HCT116 (cell line): ENCODE results near the gene MCTP2. TPM values are rescaled to one million over a fixed set of nuclear protein-coding genes. Genes with fewer than 3 reads are reported as not detected.

Experiments
- ATAC-seq: fragments of 200-7000 bp; cut with Tn5 transposase; 2 replicates; pipeline ENCODE4 v1.9.1; 2020; ENCODE audit warnings: mild to moderate bottlenecking, moderate library complexity
- BruUV-seq: library from RNA; stranded (reverse); fragments of 400-500 nt; replicated peaks from 2 replicates; lab custom pipeline; 2021; lab: Mats Ljungman, UMichigan
- CTCF ChIA-PET: fragments of 300-600 bp; sonication (Branson Sonifier 250); formaldehyde crosslinking; loops from one replicate; lab custom pipeline; 2021; ENCODE audit warnings: antibody characterized with exemption; lab: Charles Lee
- POLR2A ChIA-PET: fragments of 300-600, 350-600 bp; sonication (Branson Sonifier 250); formaldehyde crosslinking; loops from one replicate; lab custom pipeline; 2021; ENCODE audit warnings: antibody characterized with exemption; lab: Charles Lee
- RAD21 ChIA-PET, 2 experiments: fragments of 300-600 bp; sonication (Branson Sonifier 250); formaldehyde crosslinking; loops; one replicate each; lab custom pipeline; 2023; ENCODE audit warnings: low total read pairs in 2 of 2; ENCODE audit not compliant: uncharacterized antibody in 2 of 2, unreplicated experiment in 2 of 2, low non-redundant PET in 1 of 2; lab: Charles Lee
- DNase-seq: peaks from one replicate; pipeline ENCODE4 v3.0.0-alpha.2; 2010; ENCODE audit warnings: low read depth, low spot score
- H2AFZ ChIP-seq: fragments of 200-600 bp; shearing (Covaris generic), sonication (generic); 2 replicates; pipeline ENCODE4 v1.6.1; 2017; ENCODE audit warnings: low read depth, mixed run types, mixed read lengths, antibody characterized with exemption, low read length; ENCODE audit not compliant: poor library complexity, severe bottlenecking
- H3K27ac ChIP-seq: 2 replicates; pipeline ENCODE4 v1.5.1; 2012; ENCODE audit warnings: low read depth, low read length
- H3K27me3 ChIP-seq: fragments of 200-600 bp; sonication (generic); 2 replicates; pipeline ENCODE4 v1.6.1; 2016; ENCODE audit warnings: mixed run types, low read length, mixed read lengths; ENCODE audit not compliant: insufficient read depth
- H3K36me3 ChIP-seq, 2 experiments: fragments of 200-500 bp in 1 of 2; fragments of 200-600 bp in 1 of 2; sonication (Bioruptor generic) in 1 of 2; sonication (generic) in 1 of 2; 2 replicates each; pipeline versions ENCODE4 v1.5.1 to v1.6.1; 2014 to 2016; ENCODE audit warnings: low read length in 2 of 2, inconsistent platforms in 1 of 2, mixed read lengths in 1 of 2, mixed run types in 1 of 2; ENCODE audit not compliant: insufficient read depth in 2 of 2, control insufficient read depth in 1 of 2
- H3K4me1 ChIP-seq, 2 experiments: fragments of 200-600 bp in 1 of 2; sonication (generic) in 1 of 2; 2 replicates each; pipeline versions ENCODE4 v1.5.1 to v1.6.1; 2012 to 2017; ENCODE audit warnings: low read length in 2 of 2, inconsistent platforms in 1 of 2, mild to moderate bottlenecking in 1 of 2, mixed read lengths in 1 of 2, mixed run types in 1 of 2, moderate library complexity in 1 of 2; ENCODE audit not compliant: insufficient read depth in 2 of 2, control insufficient read depth in 1 of 2
- H3K4me2 ChIP-seq: fragments of 200-600 bp; sonication (generic); 2 replicates; pipeline ENCODE4 v1.6.1; 2017; ENCODE audit warnings: mixed run types, low read length, mixed read lengths
- H3K4me3 ChIP-seq, 2 experiments: fragments of 200-600 bp in 1 of 2; sonication (generic) in 1 of 2; replicated peaks in 1 of 2; 2 replicates each; pipeline ENCODE4 v1.5.1; 2011 to 2016; ENCODE audit warnings: low read length in 2 of 2, control low read depth in 1 of 2, low read depth in 1 of 2, mild to moderate bottlenecking in 1 of 2, mixed read lengths in 1 of 2, mixed run types in 1 of 2
- H3K79me2 ChIP-seq: fragments of 200-600 bp; sonication (generic); 2 replicates; pipeline ENCODE4 v1.6.1; 2017; ENCODE audit warnings: mild to moderate bottlenecking, mixed run types, low read length, moderate library complexity, mixed read lengths; ENCODE audit not compliant: insufficient read depth
- H3K9ac ChIP-seq: fragments of 200-600 bp; sonication (generic); 2 replicates; pipeline ENCODE4 v1.6.1; 2016; ENCODE audit warnings: low read length, mixed read lengths
- H3K9me2 ChIP-seq: fragments of 200-600 bp; sonication (generic), shearing (Covaris generic); 2 replicates; pipeline ENCODE4 v1.6.1; 2017; ENCODE audit warnings: mixed run types, mild to moderate bottlenecking, moderate library complexity; ENCODE audit not compliant: insufficient read depth
- H3K9me3 ChIP-seq, 2 experiments: fragments of 200-500 bp in 1 of 2; fragments of 200-600 bp in 1 of 2; sonication (Bioruptor generic) in 1 of 2; sonication (generic) in 1 of 2; 2 replicates each; pipeline ENCODE4 v1.6.1; 2014 to 2017; ENCODE audit warnings: low read length in 2 of 2, mixed read lengths in 2 of 2, inconsistent platforms in 1 of 2, low read depth in 1 of 2, mild to moderate bottlenecking in 1 of 2, mixed run types in 1 of 2, moderate library complexity in 1 of 2; ENCODE audit not compliant: control insufficient read depth in 1 of 2, insufficient read depth in 1 of 2
- H4K20me1 ChIP-seq: fragments of 200-600 bp; sonication (generic), shearing (Covaris generic); 2 replicates; pipeline ENCODE4 v1.6.1; 2017; ENCODE audit warnings: mixed run types, mild to moderate bottlenecking, moderate library complexity; ENCODE audit not compliant: insufficient read depth
- ATF3 ChIP-seq: IDR thresholded peaks from 2 replicates; pipeline ENCODE4 v1.6.1; 2012
- EZH2 ChIP-seq: fragments of 200-600 bp; sonication (generic); IDR thresholded peaks from 2 replicates; pipeline ENCODE4 v1.6.1; 2017; ENCODE audit warnings: antibody characterized with exemption, mixed run types
- EZH2phosphoT487 ChIP-seq: fragments of 200-600 bp; IDR thresholded peaks from 2 replicates; pipeline ENCODE4 v1.6.1; 2018; ENCODE audit warnings: antibody characterized with exemption, borderline replicate concordance
- POLR2A ChIP-seq: IDR thresholded peaks from 2 replicates; pipeline ENCODE4 v1.7.0; 2011; ENCODE audit warnings: borderline replicate concordance; ENCODE audit not compliant: insufficient read depth, insufficient read length; ENCODE audit errors: extremely low read depth
- SIN3A ChIP-seq: IDR thresholded peaks from 2 replicates; pipeline ENCODE4 v1.6.1; 2012; ENCODE audit warnings: low read depth
- SRF ChIP-seq: IDR thresholded peaks from 2 replicates; pipeline ENCODE4 v1.6.1; 2012; ENCODE audit warnings: low read depth
- YY1 ChIP-seq: IDR thresholded peaks from 2 replicates; pipeline ENCODE4 v1.6.1; 2011; ENCODE audit warnings: low read length, low read depth, moderate library complexity, mild to moderate bottlenecking; ENCODE audit not compliant: insufficient replicate concordance; ENCODE audit errors: extremely low read depth
- ZBTB33 ChIP-seq: IDR thresholded peaks from 2 replicates; pipeline ENCODE4 v1.6.1; 2011; ENCODE audit warnings: mild to moderate bottlenecking, low read length, moderate library complexity; ENCODE audit not compliant: insufficient replicate concordance; ENCODE audit errors: extremely low read depth
- intact Hi-C: fragments of 100-400 bp; cut with micrococcal nuclease; formaldehyde crosslinking; loops from 2 replicates; pipeline ENCODE4 v1.10.0; 2022
- total RNA-seq: library from RNA; stranded (reverse); gene quantifications from one replicate; pipeline ENCODE4 v1.2.1, GENCODE V29; 2021; ENCODE audit not compliant: unreplicated experiment
- TF ChIP-seq, protein P1 (sequence below), 3 experiments: fragments of 200-600 bp in 1 of 3; sonication (generic) in 1 of 3; IDR thresholded peaks in 2 of 3; conservative IDR thresholded peaks in 1 of 3; 2 replicates each; pipeline ENCODE4 v1.5.1; 2012 to 2017; ENCODE audit warnings: low read depth in 2 of 3, low read length in 2 of 3, antibody characterized with exemption in 1 of 3, borderline replicate concordance in 1 of 3, control low read depth in 1 of 3, mild to moderate bottlenecking in 1 of 3, mixed read lengths in 1 of 3, mixed run types in 1 of 3, moderate library complexity in 1 of 3; ENCODE audit not compliant: insufficient read depth in 1 of 3

Gene MCTP2
- total RNA-seq, 1 experiment from 2014 or later = 12.9 TPM

DNA sequence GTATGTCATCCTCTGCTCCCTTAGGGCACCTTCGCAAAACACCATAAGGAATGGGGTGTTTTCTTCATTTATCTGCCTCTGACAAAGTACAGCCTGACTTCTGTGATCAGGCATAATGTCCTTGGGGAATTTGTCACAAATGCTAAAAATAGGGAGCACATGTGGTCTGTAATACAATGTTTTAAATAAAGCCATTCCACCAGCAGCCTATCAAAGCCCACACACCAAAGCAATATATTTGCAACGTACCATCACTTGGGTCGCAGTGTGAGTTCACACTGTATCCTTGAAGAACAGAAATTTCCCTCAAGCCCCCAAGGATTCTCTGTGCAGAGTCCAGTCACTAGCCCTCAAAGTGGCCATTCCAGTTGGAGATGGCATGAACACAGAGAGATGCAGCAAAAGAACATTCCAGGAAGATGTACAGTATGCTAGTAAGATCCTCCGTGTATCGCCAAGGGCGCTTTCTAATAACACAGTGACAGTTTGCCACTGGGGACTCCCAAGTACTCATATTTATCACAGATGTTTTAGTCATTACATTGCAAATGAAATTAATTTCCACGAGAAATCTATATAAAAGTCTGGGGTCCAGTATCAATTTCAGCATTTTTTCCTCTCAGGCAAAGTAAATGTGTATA is 246.7 kb downstream of the MCTP2 start:
- no peak overlapping the region for H3K9ac ChIP-seq
- H3K9me3 ChIP-seq = no peaks in the 10 kb centered on the region
- H3K79me2 ChIP-seq = no peaks in the 10 kb centered on the region
- TF ChIP-seq POLR2A (no peak), EZH2 (no peak), SIN3A (no peak), SRF (no peak), ATF3 (no peak), EZH2phosphoT487 (no peak), YY1 (no peak), ZBTB33 (no peak)
- TF ChIP-seq, protein P1, sequence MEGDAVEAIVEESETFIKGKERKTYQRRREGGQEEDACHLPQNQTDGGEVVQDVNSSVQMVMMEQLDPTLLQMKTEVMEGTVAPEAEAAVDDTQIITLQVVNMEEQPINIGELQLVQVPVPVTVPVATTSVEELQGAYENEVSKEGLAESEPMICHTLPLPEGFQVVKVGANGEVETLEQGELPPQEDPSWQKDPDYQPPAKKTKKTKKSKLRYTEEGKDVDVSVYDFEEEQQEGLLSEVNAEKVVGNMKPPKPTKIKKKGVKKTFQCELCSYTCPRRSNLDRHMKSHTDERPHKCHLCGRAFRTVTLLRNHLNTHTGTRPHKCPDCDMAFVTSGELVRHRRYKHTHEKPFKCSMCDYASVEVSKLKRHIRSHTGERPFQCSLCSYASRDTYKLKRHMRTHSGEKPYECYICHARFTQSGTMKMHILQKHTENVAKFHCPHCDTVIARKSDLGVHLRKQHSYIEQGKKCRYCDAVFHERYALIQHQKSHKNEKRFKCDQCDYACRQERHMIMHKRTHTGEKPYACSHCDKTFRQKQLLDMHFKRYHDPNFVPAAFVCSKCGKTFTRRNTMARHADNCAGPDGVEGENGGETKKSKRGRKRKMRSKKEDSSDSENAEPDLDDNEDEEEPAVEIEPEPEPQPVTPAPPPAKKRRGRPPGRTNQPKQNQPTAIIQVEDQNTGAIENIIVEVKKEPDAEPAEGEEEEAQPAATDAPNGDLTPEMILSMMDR (IDR thresholded peaks at IDR 0.05 in 2 of 3, conservative IDR thresholded peaks at IDR 0.05 in 1 of 3; ENCODE audit: borderline replicate concordance in 1 of 3, insufficient read depth in 1 of 3, low read depth in 2 of 3, low read length in 2 of 3) = no peak
- ATAC-seq = no peak
- no peaks in the 10 kb centered on the region for H3K9me2 ChIP-seq
- no peaks in the 10 kb centered on the region for H3K4me1 ChIP-seq
- H3K4me2 ChIP-seq = no peak overlapping the region
- RAD21 ChIA-PET = no interaction called here
- CTCF ChIA-PET = no interaction called here
- no TSS peak for BruUV-seq
- DNase-seq = no peak
- no peak overlapping the region for H3K4me3 ChIP-seq
- POLR2A ChIA-PET = no interaction called here
- H3K36me3 ChIP-seq = no peaks in the 10 kb centered on the region
- H3K27me3 ChIP-seq = no peaks in the 10 kb centered on the region
- H4K20me1 ChIP-seq = no peaks in the 10 kb centered on the region
- intact Hi-C loops = no loop called here
- H3K27ac ChIP-seq = no peak overlapping the region
- no peak overlapping the region for H2AFZ ChIP-seq
